ENCODE data around the gene LRRC59. TPM values are rescaled to one million over a fixed set of nuclear protein-coding genes. Genes with fewer than 3 reads are reported as not detected.
A peak's percentile ranks its signal among the peaks of the same experiment; 100 is the strongest.

Gene LRRC59
- total and polyA plus RNA-seq, 2 of the 13 experiments (the other 11 are each of a cell fraction or from before 2014, with no cell fraction given) = 87.3 to 222 TPM

- no peak for TF ChIP-seq ZNF570 (CRISPR knock-in tag; IDR thresholded peaks at IDR 0.05; ENCODE audit: borderline replicate concordance)
- peak; percentile 80 for TF ChIP-seq POLR2AphosphoS5 (IDR thresholded peaks at IDR 0.05; ENCODE audit: low read depth, low read length)
- TF ChIP-seq, protein P1, sequence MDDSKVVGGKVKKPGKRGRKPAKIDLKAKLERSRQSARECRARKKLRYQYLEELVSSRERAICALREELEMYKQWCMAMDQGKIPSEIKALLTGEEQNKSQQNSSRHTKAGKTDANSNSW (CRISPR knock-in tag; IDR thresholded peaks at IDR 0.05; ENCODE audit: borderline replicate concordance) = no peak
- TF ChIP-seq POLR2AphosphoS2 (IDR thresholded peaks at IDR 0.05; ENCODE audit: low read depth, low read length) = no peak
- TF ChIP-seq ZNF496 (CRISPR knock-in tag; IDR thresholded peaks at IDR 0.05; ENCODE audit: insufficient replicate concordance) = no peak
- TF ChIP-seq, protein P2, sequence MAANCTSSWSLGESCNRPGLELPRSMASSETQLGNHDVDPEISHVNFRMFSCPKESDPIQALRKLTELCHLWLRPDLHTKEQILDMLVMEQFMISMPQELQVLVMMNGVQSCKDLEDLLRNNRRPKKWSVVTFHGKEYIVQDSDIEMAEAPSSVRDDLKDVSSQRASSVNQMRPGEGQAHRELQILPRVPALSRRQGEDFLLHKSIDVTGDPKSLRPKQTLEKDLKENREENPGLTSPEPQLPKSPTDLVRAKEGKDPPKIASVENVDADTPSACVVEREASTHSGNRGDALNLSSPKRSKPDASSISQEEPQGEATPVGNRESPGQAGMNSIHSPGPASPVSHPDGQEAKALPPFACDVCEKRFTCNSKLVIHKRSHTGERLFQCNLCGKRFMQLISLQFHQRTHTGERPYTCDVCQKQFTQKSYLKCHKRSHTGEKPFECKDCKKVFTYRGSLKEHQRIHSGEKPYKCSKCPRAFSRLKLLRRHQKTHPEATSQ (CRISPR knock-in tag; IDR thresholded peaks at IDR 0.05; ENCODE audit: borderline replicate concordance) = peak; percentile 87; the same call in 1 of the 2 replicates
- TF ChIP-seq SIX4 (CRISPR knock-in tag; IDR thresholded peaks at IDR 0.05) = no peak
- peak; percentile 24; the same call in 1 of the 2 replicates for TF ChIP-seq GABPB1 (CRISPR knock-in tag; IDR thresholded peaks at IDR 0.05)
- TF ChIP-seq IRF9 (CRISPR knock-in tag; IDR thresholded peaks at IDR 0.05; ENCODE audit: borderline replicate concordance) = no peak; the same call in 1 of the 2 replicates
- TF ChIP-seq ARHGAP35 (CRISPR knock-in tag; IDR thresholded peaks at IDR 0.05; ENCODE audit: borderline replicate concordance) = 0 out of 2 replicates have a peak, but pooled peaks have one; percentile 24
- TF ChIP-seq ZMYM2 (CRISPR knock-in tag; IDR thresholded peaks at IDR 0.05) = no peak
- no peak for TF ChIP-seq ZFP37 (CRISPR knock-in tag; IDR thresholded peaks at IDR 0.05; ENCODE audit: borderline replicate concordance)
- TF ChIP-seq KLF13 (CRISPR knock-in tag; IDR thresholded peaks at IDR 0.05) = no peak; the same call in 1 of the 2 replicates
- peak; percentile 88 for TF ChIP-seq PATZ1 (CRISPR knock-in tag; IDR thresholded peaks at IDR 0.05)
- TF ChIP-seq ZNF781 (CRISPR knock-in tag; IDR thresholded peaks at IDR 0.05; ENCODE audit: borderline replicate concordance, not compliant biosample characterization) = peak; percentile 58
- TF ChIP-seq HMG20B (CRISPR knock-in tag; conservative IDR thresholded peaks at IDR 0.05) = peak; percentile 57; the same call in 1 of the 2 replicates
- TF ChIP-seq, protein P3, sequence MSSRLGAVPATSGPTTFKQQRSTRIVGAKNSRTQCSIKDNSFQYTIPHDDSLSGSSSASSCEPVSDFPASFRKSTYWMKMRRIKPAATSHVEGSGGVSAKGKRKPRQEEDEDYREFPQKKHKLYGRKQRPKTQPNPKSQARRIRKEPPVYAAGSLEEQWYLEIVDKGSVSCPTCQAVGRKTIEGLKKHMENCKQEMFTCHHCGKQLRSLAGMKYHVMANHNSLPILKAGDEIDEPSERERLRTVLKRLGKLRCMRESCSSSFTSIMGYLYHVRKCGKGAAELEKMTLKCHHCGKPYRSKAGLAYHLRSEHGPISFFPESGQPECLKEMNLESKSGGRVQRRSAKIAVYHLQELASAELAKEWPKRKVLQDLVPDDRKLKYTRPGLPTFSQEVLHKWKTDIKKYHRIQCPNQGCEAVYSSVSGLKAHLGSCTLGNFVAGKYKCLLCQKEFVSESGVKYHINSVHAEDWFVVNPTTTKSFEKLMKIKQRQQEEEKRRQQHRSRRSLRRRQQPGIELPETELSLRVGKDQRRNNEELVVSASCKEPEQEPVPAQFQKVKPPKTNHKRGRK (CRISPR knock-in tag; IDR thresholded peaks at IDR 0.05) = 0 out of 2 replicates have a peak, but pooled peaks have one; percentile 18
- peak; percentile 48 for TF ChIP-seq PHF8 (CRISPR knock-in tag; IDR thresholded peaks at IDR 0.05)
- 0 out of 2 replicates have a peak, but pooled peaks have one; percentile 12 for TF ChIP-seq ZNF121 (CRISPR knock-in tag; IDR thresholded peaks at IDR 0.05)
Measured at GRCh38 chr17:50426814-50427787, 29.8 kb upstream of the LRRC59 start (continued).

All from HepG2 (cell line).